Measurements from ENCODE around the gene SRGAP2.
"Not testable (repeated sequence)": the region's sequence is repeated elsewhere in the genome, so short reads cannot be mapped to it uniquely, and the experiment has no call there.

DNA sequence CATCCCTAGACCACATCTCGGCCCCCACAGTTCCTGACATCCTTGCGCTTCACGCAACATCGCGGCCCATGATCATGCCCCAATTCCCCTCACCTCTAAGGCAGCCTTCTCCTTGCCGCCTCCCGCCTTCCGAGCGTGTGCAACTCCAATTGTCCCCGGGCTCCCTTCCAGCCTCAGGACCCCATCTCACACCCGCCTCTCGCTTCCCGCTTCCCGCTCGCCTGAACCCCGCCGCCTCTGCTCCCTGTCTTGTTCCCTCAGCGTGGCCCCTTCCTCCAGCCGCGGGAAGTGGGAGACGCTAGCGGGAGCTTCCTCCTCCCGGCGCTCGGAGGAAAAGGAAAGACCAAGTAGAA is 794 bp downstream of the SRGAP2 start:
- TF ChIP-seq, protein P1, sequence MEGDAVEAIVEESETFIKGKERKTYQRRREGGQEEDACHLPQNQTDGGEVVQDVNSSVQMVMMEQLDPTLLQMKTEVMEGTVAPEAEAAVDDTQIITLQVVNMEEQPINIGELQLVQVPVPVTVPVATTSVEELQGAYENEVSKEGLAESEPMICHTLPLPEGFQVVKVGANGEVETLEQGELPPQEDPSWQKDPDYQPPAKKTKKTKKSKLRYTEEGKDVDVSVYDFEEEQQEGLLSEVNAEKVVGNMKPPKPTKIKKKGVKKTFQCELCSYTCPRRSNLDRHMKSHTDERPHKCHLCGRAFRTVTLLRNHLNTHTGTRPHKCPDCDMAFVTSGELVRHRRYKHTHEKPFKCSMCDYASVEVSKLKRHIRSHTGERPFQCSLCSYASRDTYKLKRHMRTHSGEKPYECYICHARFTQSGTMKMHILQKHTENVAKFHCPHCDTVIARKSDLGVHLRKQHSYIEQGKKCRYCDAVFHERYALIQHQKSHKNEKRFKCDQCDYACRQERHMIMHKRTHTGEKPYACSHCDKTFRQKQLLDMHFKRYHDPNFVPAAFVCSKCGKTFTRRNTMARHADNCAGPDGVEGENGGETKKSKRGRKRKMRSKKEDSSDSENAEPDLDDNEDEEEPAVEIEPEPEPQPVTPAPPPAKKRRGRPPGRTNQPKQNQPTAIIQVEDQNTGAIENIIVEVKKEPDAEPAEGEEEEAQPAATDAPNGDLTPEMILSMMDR (IDR thresholded peaks at IDR 0.05; ENCODE audit: poor library complexity, severe bottlenecking), result not testable (repeated sequence)
- not testable (repeated sequence) for TF ChIP-seq EP300 (conservative IDR thresholded peaks at IDR 0.05; ENCODE audit: poor library complexity, severe bottlenecking)
